Measurements from ENCODE around the gene OPN3.

The OPN3 gene

DNA sequence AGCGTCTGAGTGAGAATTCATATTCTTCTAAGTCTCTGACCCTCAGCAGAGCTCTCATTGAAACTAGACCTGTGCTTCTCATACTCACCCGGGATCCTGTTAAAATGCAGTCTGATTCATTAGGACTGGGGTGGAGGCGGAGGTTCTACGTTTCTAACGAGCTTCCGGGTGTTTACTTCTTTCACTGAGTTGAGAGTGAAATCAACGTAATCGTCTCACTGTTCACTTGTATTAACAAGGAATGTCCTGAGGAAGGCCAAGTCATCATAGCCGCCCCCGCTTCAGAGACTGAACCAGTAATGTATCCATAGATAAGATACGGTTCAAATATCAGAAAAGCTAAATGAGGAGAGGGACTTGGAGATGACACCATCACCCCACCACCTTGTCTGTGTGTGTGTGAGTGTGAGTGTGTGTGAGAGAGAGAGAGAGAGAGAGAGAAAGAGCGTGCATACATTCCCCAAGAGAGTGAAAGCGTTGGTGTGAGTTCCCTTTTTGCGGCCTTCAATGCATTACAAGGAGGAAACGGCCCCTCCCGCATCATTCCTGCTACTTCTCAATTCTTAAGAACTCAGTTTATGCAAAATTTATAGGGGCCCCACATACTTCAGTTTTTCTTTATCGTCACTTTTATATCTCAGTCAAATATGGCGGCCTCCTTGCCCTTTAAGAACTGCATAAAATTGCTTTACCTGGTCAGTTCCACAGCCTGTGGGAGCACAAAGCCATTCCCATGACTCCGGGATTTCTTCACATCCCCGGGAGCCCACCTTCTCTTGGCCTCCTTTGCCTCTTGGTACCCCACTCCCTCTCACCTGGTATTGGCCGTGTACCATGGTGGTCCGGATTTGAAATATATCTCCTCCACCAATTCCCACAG, 88.2 kb downstream of the OPN3 start:
- TF ChIP-seq CREB1 (IDR thresholded peaks at IDR 0.05; ENCODE audit: low read depth) (no peak), RAD21 (IDR thresholded peaks at IDR 0.05; ENCODE audit: low read depth) (no peak), ZBTB7A (IDR thresholded peaks at IDR 0.05; ENCODE audit: low read depth) (no peak), NFIC (IDR thresholded peaks at IDR 0.05) (no peak), TEAD4 (IDR thresholded peaks at IDR 0.05) (no peak), YY1 (IDR thresholded peaks at IDR 0.05; ENCODE audit: low read depth) (no peak), EGR1 (IDR thresholded peaks at IDR 0.05) (no peak), TCF12 (IDR thresholded peaks at IDR 0.05; ENCODE audit: low read depth) (no peak)
- TF ChIP-seq, protein P1, sequence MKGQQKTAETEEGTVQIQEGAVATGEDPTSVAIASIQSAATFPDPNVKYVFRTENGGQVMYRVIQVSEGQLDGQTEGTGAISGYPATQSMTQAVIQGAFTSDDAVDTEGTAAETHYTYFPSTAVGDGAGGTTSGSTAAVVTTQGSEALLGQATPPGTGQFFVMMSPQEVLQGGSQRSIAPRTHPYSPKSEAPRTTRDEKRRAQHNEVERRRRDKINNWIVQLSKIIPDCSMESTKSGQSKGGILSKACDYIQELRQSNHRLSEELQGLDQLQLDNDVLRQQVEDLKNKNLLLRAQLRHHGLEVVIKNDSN (IDR thresholded peaks at IDR 0.05) = no peak

GRCh38 chr1:241550318-241550717, 89.9 kb downstream of the OPN3 start:
- TF ChIP-seq TCF12 (IDR thresholded peaks at IDR 0.05; ENCODE audit: low read depth) (no peak), YY1 (IDR thresholded peaks at IDR 0.05; ENCODE audit: low read depth) (no peak), REST (IDR thresholded peaks at IDR 0.05; ENCODE audit: low read depth) (no peak), EP300 (IDR thresholded peaks at IDR 0.05; ENCODE audit: borderline replicate concordance) (no peak), TEAD4 (IDR thresholded peaks at IDR 0.05) (no peak), FOXM1 (IDR thresholded peaks at IDR 0.05; ENCODE audit: borderline replicate concordance, low read depth) (no peak), RAD21 (IDR thresholded peaks at IDR 0.05; ENCODE audit: low read depth) (no peak), EGR1 (IDR thresholded peaks at IDR 0.05) (no peak), CEBPB (IDR thresholded peaks at IDR 0.05) (no peak), NFIC (IDR thresholded peaks at IDR 0.05) (no peak), CREB1 (IDR thresholded peaks at IDR 0.05; ENCODE audit: low read depth) (no peak), TAF1 (IDR thresholded peaks at IDR 0.05; ENCODE audit: low read depth) (no peak), ZBTB7A (IDR thresholded peaks at IDR 0.05; ENCODE audit: low read depth) (no peak)
- TF ChIP-seq, protein P2, sequence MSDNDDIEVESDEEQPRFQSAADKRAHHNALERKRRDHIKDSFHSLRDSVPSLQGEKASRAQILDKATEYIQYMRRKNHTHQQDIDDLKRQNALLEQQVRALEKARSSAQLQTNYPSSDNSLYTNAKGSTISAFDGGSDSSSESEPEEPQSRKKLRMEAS (IDR thresholded peaks at IDR 0.05) = no peak
- TF ChIP-seq, protein P1 (IDR thresholded peaks at IDR 0.05) = no peak

DNA sequence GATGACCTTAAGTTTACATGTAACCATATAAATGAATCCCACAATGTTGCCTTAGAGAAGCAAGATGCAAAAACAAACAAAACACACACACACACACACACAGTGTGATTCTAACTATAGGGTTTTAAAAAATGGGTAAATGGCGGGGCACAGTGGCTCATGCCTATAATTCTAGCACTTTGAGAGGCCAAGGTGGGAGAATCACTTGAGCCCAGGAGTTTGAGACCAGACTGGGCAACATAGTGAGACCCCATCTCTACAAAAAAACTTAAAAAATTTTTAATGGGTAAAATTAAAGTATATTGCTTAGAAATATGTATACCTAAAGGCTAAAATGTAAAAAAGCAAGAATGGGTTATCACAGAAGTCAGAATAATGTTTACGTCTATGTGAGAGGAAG, 92.2 kb downstream of the OPN3 start:
- TF ChIP-seq REST (IDR thresholded peaks at IDR 0.05; ENCODE audit: low read depth) (no peak), ZBTB7A (IDR thresholded peaks at IDR 0.05; ENCODE audit: low read depth) (no peak), CREB1 (IDR thresholded peaks at IDR 0.05; ENCODE audit: low read depth) (no peak), TCF12 (IDR thresholded peaks at IDR 0.05; ENCODE audit: low read depth) (no peak), FOXM1 (IDR thresholded peaks at IDR 0.05; ENCODE audit: borderline replicate concordance, low read depth) (no peak), YY1 (IDR thresholded peaks at IDR 0.05; ENCODE audit: low read depth) (no peak), NFIC (IDR thresholded peaks at IDR 0.05) (no peak), TAF1 (IDR thresholded peaks at IDR 0.05; ENCODE audit: low read depth) (no peak), EGR1 (IDR thresholded peaks at IDR 0.05) (no peak), EP300 (IDR thresholded peaks at IDR 0.05; ENCODE audit: borderline replicate concordance) (no peak)
- TF ChIP-seq, protein P2 (IDR thresholded peaks at IDR 0.05) = no peak
- TF ChIP-seq, protein P1 (IDR thresholded peaks at IDR 0.05) = no peak
